WERI-Rb-1 (cell line): Measurements from ENCODE around the gene EBF3.

ENCODE experiments used
- DNase-seq: peaks from one replicate; pipeline ENCODE4 v3.0.0-alpha.2; 2020
- H3K27ac ChIP-seq: fragments of 250-450 bp; sonication (Bioruptor Pico); 2 replicates; pipeline ENCODE4 v1.5.1; 2020; ENCODE audit warnings: mild to moderate bottlenecking, moderate library complexity
- H3K27me3 ChIP-seq: fragments of 250-450 bp; sonication (Bioruptor Pico); 2 replicates; pipeline ENCODE4 v1.5.1; 2021; ENCODE audit warnings: mild to moderate bottlenecking, low read depth, moderate library complexity; ENCODE audit not compliant: insufficient read depth, severe bottlenecking
- H3K36me3 ChIP-seq: fragments of 250-450 bp; sonication (Bioruptor Pico); 2 replicates; pipeline ENCODE4 v1.5.1; 2020; ENCODE audit warnings: mild to moderate bottlenecking, moderate library complexity
- H3K4me3 ChIP-seq: 2 replicates; pipeline ENCODE4 v1.5.1; 2011; ENCODE audit warnings: low read depth, mild to moderate bottlenecking, control low read depth, low read length
- H3K9me3 ChIP-seq: fragments of 250-450 bp; sonication (Bioruptor Pico); 2 replicates; pipeline ENCODE4 v1.5.1; 2021; ENCODE audit warnings: mild to moderate bottlenecking, moderate library complexity; ENCODE audit not compliant: severe bottlenecking
- CTCF ChIP-seq: IDR thresholded peaks from 2 replicates; pipeline ENCODE4 v1.5.1; 2011; ENCODE audit warnings: low read depth, mild to moderate bottlenecking, control low read depth, inconsistent platforms, low read length

EBF3 gene

GRCh38 chr10:129950676-129951075 lies 13.4 kb downstream of the EBF3 start:
- H3K4me3 ChIP-seq: no peak overlapping the region
- no peak for DNase-seq
- TF ChIP-seq CTCF: no peak
- H3K36me3 ChIP-seq: no peaks in the 10 kb centered on the region
- H3K27ac ChIP-seq: no peak overlapping the region
- H3K9me3 ChIP-seq: no peaks in the 10 kb centered on the region
- H3K27me3 ChIP-seq: no peaks in the 10 kb centered on the region

- no peak for DNase-seq
- H3K4me3 ChIP-seq: no peak overlapping the region
- TF ChIP-seq CTCF: no peak
- no peak overlapping the region for H3K27ac ChIP-seq
- no peaks in the 10 kb centered on the region for H3K36me3 ChIP-seq
- H3K9me3 ChIP-seq: no peaks in the 10 kb centered on the region
- H3K27me3 ChIP-seq: no peaks in the 10 kb centered on the region
Observed at GRCh38 chr10:129949891-129950291, 14.2 kb downstream of the EBF3 start.

GRCh38 chr10:129949411-129949810 lies 14.7 kb downstream of the EBF3 start:
- Histone ChIP-seq H3K36me3 (no peaks in the 10 kb centered on the region), H3K9me3 (no peaks in the 10 kb centered on the region), H3K27me3 (no peaks in the 10 kb centered on the region), H3K4me3 (no peak overlapping the region), H3K27ac (no peak overlapping the region)
- TF ChIP-seq CTCF: no peak
- no peak for DNase-seq

- H3K9me3 ChIP-seq: no peaks in the 10 kb centered on the region
- TF ChIP-seq CTCF: no peak
- DNase-seq: no peak
- no peak overlapping the region for H3K4me3 ChIP-seq
- H3K36me3 ChIP-seq: no peaks in the 10 kb centered on the region
- no peaks in the 10 kb centered on the region for H3K27me3 ChIP-seq
- H3K27ac ChIP-seq: no peak overlapping the region
Observed at GRCh38 chr10:129946859-129947258, 17.2 kb downstream of the EBF3 start.

- no peak overlapping the region for H3K27ac ChIP-seq
- DNase-seq: no peak
- no peaks in the 10 kb centered on the region for H3K9me3 ChIP-seq
- H3K27me3 ChIP-seq: no peaks in the 10 kb centered on the region
- no peak overlapping the region for H3K4me3 ChIP-seq
- no peak for TF ChIP-seq CTCF
- H3K36me3 ChIP-seq: no peaks in the 10 kb centered on the region
Observed at GRCh38 chr10:129945941-129946760, 17.9 kb downstream of the EBF3 start.

- Histone ChIP-seq H3K36me3 (no peaks in the 10 kb centered on the region), H3K27ac (no peak overlapping the region), H3K4me3 (no peak overlapping the region), H3K27me3 (no peaks in the 10 kb centered on the region), H3K9me3 (no peaks in the 10 kb centered on the region)
- TF ChIP-seq CTCF: no peak
- no peak for DNase-seq
Observed at GRCh38 chr10:129945526-129945925, 18.5 kb downstream of the EBF3 start.
